Fibroblast of pulmonary artery (primary cell): ENCODE results near the gene RGS6.

Source experiments
- DNase-seq: peaks from one replicate; pipeline ENCODE4 v3.0.0-alpha.2; 2010; ENCODE audit warnings: low read depth
- H3K4me3 ChIP-seq: replicated peaks from 2 replicates; pipeline ENCODE4 v1.5.1; 2011; ENCODE audit warnings: low read depth, mild to moderate bottlenecking, control low read depth, low read length, moderate library complexity
- CTCF ChIP-seq: IDR thresholded peaks from 2 replicates; pipeline ENCODE4 v1.5.1; 2011; ENCODE audit warnings: mild to moderate bottlenecking, control low read depth, low read length, inconsistent platforms; ENCODE audit errors: missing control alignments

RGS6 gene

GRCh38 chr14:72352012-72352411 is 419.8 kb downstream of the RGS6 start:
- no peak overlapping the region for H3K4me3 ChIP-seq
- DNase-seq, result no peak
- TF ChIP-seq CTCF, result no peak

GRCh38 chr14:72366619-72367018 is 434.4 kb downstream of the RGS6 start:
- DNase-seq, result no peak
- no peak overlapping the region for H3K4me3 ChIP-seq
- TF ChIP-seq CTCF, result no peak

GRCh38 chr14:72369106-72369505 is 436.9 kb downstream of the RGS6 start:
- no peak overlapping the region for H3K4me3 ChIP-seq
- TF ChIP-seq CTCF, result no peak
- no peak for DNase-seq

GRCh38 chr14:72377016-72377415 is 444.8 kb downstream of the RGS6 start:
- H3K4me3 ChIP-seq, result no peak overlapping the region
- no peak for TF ChIP-seq CTCF
- DNase-seq, result no peak

GRCh38 chr14:72380456-72380855 is 448.2 kb downstream of the RGS6 start:
- H3K4me3 ChIP-seq, result no peak overlapping the region
- no peak for TF ChIP-seq CTCF
- no peak for DNase-seq

GRCh38 chr14:72383865-72384264 is 451.6 kb downstream of the RGS6 start:
- H3K4me3 ChIP-seq, result no peak overlapping the region
- no peak for TF ChIP-seq CTCF
- DNase-seq, result no peak

- no peak for DNase-seq
- TF ChIP-seq CTCF, result no peak
- no peak overlapping the region for H3K4me3 ChIP-seq
Observed at GRCh38 chr14:72387726-72388125, 455.5 kb downstream of the RGS6 start.
